NCI-H446 (cell line): ENCODE data around the gene SLC7A8.

ENCODE experiments used
- DNase-seq, 2 experiments: peaks; one replicate each; lab custom pipeline; 2025; lab: John Stamatoyannopoulos, UW

SLC7A8 gene

GRCh38 chr14:23154964-23155587 is 28.4 kb downstream of the SLC7A8 start:
- peak; percentile 35 to 82 for DNase-seq

DNA sequence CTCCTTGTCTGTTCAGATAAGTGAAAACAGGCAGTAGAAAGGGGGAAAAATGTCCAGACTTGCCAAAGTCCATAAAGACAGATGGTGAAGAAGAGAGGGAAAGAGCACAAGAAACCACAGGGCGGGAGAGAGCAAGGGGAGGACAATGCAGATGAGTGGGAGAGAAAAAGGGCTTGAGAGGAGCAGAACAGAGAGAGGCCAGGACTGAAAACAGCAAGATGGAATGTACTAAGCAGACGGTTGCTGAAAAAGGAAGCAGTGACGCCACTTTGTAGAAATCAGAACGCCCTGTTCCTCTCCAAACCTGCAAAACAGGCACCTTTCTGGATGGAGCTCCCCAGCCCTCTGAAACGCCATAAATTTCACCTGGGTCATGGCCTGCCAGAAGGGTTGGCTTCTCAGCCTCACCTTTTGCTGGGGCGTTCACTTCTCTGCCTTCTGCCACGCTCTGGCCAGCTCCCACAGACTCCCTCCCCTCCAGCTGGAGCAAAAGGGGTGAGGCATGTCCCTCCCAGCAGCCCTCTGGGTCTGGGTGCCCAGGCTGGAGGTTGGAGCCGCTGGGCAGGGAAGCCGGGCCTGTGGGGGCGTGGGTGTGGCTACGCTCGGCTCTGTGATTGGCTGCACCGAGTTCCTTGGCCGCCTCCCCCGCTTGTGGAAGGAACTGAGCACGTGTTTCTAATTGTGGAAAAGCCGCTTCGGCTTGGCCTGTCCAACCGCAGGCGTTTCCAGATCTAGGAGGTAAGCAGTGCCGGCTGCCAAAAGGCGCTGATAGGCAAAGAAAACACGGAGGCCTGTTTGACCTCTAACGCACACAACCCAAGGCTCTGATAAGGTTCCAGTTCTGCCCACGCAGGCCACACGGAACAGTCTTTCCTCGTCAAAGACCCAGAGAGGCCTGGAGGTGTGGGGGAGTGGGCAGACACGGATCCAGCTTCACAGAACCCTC is 29.3 kb downstream of the SLC7A8 start:
- peak; percentile 83 to 93 for DNase-seq

DNA sequence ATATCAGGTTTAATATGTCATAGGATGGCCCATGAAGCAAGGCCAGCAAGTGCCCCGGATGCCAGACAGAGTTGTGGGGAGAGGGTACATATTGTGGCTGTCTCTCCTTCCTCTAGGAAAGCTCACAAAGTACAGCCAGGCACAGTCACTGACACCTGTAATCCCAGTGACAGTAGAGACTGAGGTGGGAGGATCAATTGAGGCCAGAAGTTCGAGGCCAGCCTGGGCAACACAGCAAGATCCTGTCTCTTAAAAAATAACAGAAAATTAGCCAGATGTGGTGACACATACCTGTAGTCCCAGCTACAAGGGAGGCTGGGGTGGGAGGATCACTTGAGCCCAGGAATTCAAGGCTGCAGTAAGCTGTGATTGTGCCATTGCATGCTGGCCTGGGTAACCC is 32.1 kb downstream of the SLC7A8 start:
- no peak for DNase-seq

- DNase-seq, result no peak
Measured at GRCh38 chr14:23149745-23150144, 33.7 kb downstream of the SLC7A8 start.

GRCh38 chr14:23148591-23149249 is 34.7 kb downstream of the SLC7A8 start:
- no peak for DNase-seq

DNA sequence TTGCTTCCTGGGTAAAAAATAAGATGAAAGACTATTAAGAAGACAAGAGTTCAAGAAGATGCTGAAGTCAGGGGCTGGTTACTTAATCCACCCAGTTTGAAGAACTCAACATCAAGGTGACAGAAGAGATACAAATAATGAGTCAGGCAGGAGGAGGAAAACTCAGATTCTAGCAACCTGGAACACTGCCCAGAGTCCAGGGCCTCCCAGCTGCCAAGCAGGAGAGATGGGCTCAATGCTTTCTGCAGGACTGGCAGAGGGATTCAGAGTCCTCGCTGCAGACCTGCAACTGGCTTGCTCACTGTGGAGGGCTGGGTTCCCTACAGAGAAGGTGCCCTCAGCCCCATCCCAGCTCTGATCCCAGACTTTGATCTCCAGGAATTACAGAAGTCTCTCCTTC is 35.8 kb downstream of the SLC7A8 start:
- peak; percentile 86 to 95 for DNase-seq

DNA sequence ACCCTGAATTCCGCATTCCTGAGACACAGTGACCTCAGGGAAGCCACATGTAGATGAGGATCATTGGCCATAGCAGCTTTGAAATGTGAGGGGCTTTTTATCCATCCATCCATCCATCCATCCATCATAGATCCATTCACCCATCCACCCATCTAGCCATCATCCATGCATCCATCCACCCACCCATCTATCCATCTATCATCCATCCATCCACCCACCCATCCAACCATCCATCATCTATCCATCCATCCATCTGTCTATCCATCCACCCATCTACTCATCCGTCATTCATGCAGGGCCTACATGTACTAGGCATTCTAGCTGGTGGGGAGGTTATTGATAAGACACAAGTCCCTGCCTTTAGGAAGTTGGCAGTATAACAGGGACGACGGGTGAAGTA is 36.5 kb downstream of the SLC7A8 start:
- DNase-seq, result no peak

GRCh38 chr14:23146351-23146910 is 37.0 kb downstream of the SLC7A8 start:
- no peak for DNase-seq

DNA sequence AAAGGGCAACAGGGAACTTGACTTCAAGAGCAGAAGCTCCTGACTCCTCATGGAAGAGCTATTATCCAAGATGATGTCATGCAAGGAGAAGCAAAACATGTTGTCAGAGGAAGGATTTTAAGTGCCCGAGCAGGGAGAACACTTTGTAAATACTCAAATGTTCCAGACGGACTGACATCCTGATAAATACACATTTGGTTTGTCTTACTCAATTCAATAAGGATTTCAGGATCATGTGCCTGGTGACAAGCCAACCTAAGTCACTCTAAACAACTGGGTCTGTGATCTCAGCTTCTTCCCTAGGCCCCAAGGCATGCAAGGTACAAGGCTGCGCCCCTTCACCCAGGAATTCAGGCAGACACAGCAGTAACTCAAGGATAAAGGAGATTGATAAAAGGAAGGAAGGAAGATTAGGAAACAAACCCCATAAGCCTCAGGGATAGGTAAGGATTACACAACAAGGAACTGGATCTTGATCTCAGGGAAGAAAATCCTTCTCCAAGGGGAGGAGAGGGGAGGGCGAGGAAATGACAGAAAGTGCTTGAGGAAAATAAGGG is 37.6 kb downstream of the SLC7A8 start:
- DNase-seq, result no peak

GRCh38 chr14:23143911-23144310 is 39.5 kb downstream of the SLC7A8 start:
- no peak for DNase-seq

DNA sequence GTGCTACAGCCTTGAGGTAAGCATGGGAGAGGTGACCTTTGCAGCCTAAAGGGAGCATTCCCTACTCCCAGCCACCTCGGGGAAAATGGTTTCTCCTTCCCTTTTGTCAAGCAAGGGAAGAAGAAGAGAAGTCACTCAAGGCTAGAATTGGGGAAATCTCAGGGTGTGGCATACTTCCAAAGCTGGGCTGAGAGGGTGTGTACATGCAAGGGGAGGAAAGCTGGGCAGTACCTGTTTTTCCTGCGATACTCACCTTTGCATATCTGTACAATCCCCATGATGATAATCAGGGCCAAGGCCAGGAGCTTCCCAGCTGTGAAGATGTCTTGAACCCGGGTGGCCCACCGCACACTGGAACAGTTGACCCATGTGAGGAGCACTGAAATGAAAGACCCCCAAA is 40.6 kb downstream of the SLC7A8 start:
- no peak for DNase-seq

- DNase-seq, result peak; percentile 72 to 74
Measured at GRCh38 chr14:23141706-23142444, 41.6 kb downstream of the SLC7A8 start.

GRCh38 chr14:23140371-23140770 is 43.1 kb downstream of the SLC7A8 start:
- no peak for DNase-seq

DNA sequence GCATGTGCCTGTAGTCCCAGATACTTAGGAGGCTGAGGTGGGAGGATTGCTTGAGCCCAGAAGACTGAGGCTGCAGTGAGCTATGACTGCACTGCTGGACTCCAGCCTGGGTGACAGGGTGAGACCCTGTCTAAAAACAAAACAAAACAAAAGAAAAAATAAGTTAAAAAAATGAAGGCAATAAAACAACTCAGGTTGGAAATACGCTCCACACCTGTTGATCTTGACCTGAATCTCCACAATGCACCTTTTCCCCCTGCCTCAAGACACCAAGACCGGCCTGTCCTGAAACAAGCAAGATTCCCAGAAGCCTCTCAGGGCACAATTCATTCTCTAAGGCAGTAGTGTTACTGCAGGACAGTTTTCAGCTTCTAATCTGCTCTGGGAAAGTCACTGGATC is 43.6 kb downstream of the SLC7A8 start:
- DNase-seq, result no peak

DNA sequence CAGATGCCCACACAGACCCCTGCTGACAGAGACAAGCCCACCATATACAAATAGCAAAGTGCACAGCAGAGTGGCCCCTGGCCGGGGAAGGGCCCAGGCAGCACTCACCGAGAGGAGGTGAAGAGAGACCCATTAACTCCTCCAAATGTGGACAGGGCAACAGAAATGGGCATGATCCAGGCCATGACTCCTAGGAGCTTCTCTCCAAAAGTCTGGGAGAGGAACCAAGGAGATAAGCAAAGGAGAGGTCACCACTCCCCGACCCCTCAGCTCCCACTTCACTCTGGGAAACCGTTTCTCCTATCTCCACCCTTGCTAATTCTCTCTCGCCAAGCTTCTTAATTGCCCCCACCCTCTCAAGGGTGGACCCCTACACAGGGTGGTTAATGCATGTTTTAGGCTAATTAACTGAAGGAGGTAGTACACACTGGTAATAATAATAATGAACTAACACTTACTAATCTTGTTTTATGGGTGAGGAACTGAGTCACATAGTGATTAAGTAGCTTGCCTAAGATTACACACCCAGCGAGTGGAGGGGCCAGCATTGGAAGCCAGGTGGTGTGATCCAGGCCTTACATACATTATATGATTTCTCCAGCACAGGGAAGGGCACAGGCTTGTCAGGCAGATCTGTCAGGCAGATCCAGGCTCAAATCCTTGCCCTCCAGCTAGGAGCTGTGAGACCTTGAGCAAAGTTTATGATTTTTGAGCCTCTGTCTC is 45.5 kb downstream of the SLC7A8 start:
- no peak for DNase-seq

DNA sequence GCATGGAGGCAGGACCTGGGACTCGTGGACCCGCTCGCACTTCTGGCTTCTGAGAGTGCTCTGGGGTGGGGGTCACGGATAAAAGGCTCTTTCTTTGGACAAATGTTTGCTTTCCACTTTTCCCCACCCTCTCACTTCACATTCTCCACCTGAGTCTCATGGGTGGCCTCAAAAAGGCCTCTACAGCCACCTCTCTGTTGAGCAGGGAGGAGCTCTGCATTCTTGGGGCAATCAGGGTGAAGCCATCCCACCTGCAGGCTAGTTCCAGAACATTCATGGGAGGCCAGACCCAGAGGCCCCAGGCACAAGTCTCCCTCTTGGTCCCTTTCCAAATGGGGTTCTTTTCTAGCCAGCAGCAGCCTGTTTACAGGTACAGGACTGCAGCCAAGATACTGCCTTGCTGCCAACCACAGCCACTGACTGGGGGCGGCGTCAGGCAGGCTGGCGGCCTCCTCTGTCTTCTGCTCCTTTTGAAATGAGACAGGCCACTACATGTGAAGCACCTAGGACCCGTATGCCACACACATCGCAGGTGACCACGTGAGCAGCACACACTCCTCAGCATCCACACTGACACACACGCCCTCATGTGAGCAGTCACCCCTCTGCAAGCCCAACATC is 46.2 kb downstream of the SLC7A8 start:
- peak in 1 of 2 experiments; percentile 57 for DNase-seq

GRCh38 chr14:23136566-23137133 is 46.8 kb downstream of the SLC7A8 start:
- no peak for DNase-seq

DNA sequence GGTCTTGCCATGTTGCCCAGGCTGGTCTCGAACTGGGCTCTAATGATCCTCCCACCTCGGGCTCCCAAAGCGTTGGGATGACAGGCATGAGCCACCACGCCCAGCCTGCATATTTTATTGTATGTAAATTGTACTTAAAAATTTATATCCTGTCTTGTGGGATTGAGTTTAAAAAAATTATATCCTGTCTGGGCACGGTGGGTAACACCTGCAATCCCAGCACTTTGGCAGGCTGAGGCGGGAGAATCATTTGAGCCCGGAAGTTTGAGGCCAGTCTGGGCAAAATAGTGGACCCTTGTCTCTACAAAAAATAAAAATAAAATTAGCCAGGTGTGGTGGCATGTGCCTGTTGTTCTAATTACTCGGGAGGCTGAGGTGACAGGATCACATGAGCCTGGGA is 50.5 kb downstream of the SLC7A8 start:
- no peak for DNase-seq

DNA sequence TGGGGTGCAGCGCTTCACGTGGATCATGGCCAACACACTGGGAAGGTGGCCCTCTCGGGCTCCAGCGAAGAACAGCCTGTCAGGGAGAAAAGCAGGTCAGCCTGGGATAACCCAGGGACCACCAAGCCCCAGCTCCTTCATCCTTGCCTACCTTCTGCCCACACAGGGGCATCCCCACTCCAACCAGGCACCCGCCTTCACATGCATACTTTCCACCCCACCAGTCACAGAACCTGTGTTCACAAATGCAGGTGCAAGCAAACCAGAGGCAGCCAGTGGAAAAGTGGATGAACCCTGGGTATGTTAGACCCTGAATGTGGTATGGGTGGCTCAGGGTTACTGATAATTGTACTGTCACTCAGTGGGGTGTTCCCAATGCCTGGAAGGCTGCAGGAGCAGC is 52.0 kb downstream of the SLC7A8 start:
- no peak for DNase-seq

DNA sequence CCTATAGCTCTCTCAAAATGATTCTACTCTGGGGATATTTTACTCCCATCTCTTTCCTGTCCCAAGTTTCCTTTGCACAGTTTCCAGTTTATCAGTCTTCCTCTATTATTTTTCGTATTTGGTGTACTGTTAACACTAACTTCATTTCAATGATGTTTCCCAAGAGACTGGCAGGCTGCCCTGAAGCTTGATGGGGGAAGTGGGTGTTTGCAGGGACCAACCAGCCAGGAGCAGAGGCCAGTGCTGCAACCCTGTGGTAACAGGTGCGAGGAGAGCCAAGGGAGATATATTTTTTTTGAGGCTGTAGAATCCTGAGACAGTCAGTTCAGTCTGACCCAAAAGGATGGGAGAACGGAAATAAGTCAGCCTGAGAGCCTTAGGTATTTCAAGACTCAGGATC is 52.6 kb downstream of the SLC7A8 start:
- no peak for DNase-seq
